ENCODE data around the gene CLCA2.

Gene CLCA2

GRCh38 chr1:86419277-86419903, 4.6 kb upstream of the CLCA2 start:
- Histone ChIP-seq H3K79me2 (ENCODE audit: low read length) (no peaks in the 10 kb centered on the region), H2AFZ (ENCODE audit: low read depth, low read length) (peak overlapping the region; percentile 95), H3K27me3 (ENCODE audit: low read depth, low read length) (no peaks in the 10 kb centered on the region), H3K4me2 (ENCODE audit: low read length) (peak overlapping the region; percentile 93), H3K9ac (ENCODE audit: low read length) (peak overlapping the region; percentile 67), H3K4me1 (ENCODE audit: low read length) (peaks cover 6% of the 10 kb centered on the region), H3K36me3 (replicated peaks; ENCODE audit: low read depth, low read length) (no peaks in the 10 kb centered on the region), H3K9me3 (ENCODE audit: insufficient read depth, low read length) (no peaks in the 10 kb centered on the region), H3K4me3 (ENCODE audit: low read length) (peak overlapping the region; percentile 79), H3K27ac (ENCODE audit: low read length) (peak overlapping the region; percentile 45; the same call in 1 of the 2 replicates), H4K20me1 (ENCODE audit: insufficient read depth, low read length) (no peaks in the 10 kb centered on the region)
- TF ChIP-seq EZH2phosphoT487 (IDR thresholded peaks at IDR 0.05; ENCODE audit: low read depth): no peak
- peak; percentile 85 for TF ChIP-seq CTCF (IDR thresholded peaks at IDR 0.05; ENCODE audit: low read depth, low read length)

GRCh38 chr1:86421601-86422280, 2.2 kb upstream of the CLCA2 start:
- no peak overlapping the region for H2AFZ ChIP-seq (ENCODE audit: low read depth, low read length)
- H3K27ac ChIP-seq (ENCODE audit: low read length): no peak overlapping the region
- H3K4me3 ChIP-seq (ENCODE audit: low read length): no peak overlapping the region
- no peaks in the 10 kb centered on the region for H3K36me3 ChIP-seq (replicated peaks; ENCODE audit: low read depth, low read length)
- H4K20me1 ChIP-seq (ENCODE audit: insufficient read depth, low read length): no peaks in the 10 kb centered on the region
- no peaks in the 10 kb centered on the region for H3K9me3 ChIP-seq (ENCODE audit: insufficient read depth, low read length)
- H3K27me3 ChIP-seq (ENCODE audit: low read depth, low read length): no peaks in the 10 kb centered on the region
- H3K9ac ChIP-seq (ENCODE audit: low read length): no peak overlapping the region
- H3K79me2 ChIP-seq (ENCODE audit: low read length): no peaks in the 10 kb centered on the region
- H3K4me2 ChIP-seq (ENCODE audit: low read length): no peak overlapping the region
- TF ChIP-seq EZH2phosphoT487 (IDR thresholded peaks at IDR 0.05; ENCODE audit: low read depth) (no peak), CTCF (IDR thresholded peaks at IDR 0.05; ENCODE audit: low read depth, low read length) (no peak)
- H3K4me1 ChIP-seq (ENCODE audit: low read length): peaks cover 6% of the 10 kb centered on the region

GRCh38 chr1:86423473-86423872, 498 bp upstream of the CLCA2 start:
- Histone ChIP-seq H3K27me3 (ENCODE audit: low read depth, low read length) (no peaks in the 10 kb centered on the region), H3K4me2 (ENCODE audit: low read length) (no peak overlapping the region), H3K9me3 (ENCODE audit: insufficient read depth, low read length) (no peaks in the 10 kb centered on the region), H4K20me1 (ENCODE audit: insufficient read depth, low read length) (no peaks in the 10 kb centered on the region), H3K9ac (ENCODE audit: low read length) (no peak overlapping the region), H3K36me3 (replicated peaks; ENCODE audit: low read depth, low read length) (no peaks in the 10 kb centered on the region), H2AFZ (ENCODE audit: low read depth, low read length) (no peak overlapping the region), H3K4me1 (ENCODE audit: low read length) (peaks cover 6% of the 10 kb centered on the region), H3K79me2 (ENCODE audit: low read length) (no peaks in the 10 kb centered on the region), H3K4me3 (ENCODE audit: low read length) (no peak overlapping the region), H3K27ac (ENCODE audit: low read length) (no peak overlapping the region)
- TF ChIP-seq CTCF (IDR thresholded peaks at IDR 0.05; ENCODE audit: low read depth, low read length) (no peak), EZH2phosphoT487 (IDR thresholded peaks at IDR 0.05; ENCODE audit: low read depth) (no peak)

- no peaks in the 10 kb centered on the region for H4K20me1 ChIP-seq (ENCODE audit: insufficient read depth, low read length)
- H3K36me3 ChIP-seq (replicated peaks; ENCODE audit: low read depth, low read length): no peaks in the 10 kb centered on the region
- no peak overlapping the region for H3K4me2 ChIP-seq (ENCODE audit: low read length)
- H2AFZ ChIP-seq (ENCODE audit: low read depth, low read length): no peak overlapping the region
- no peak overlapping the region for H3K4me3 ChIP-seq (ENCODE audit: low read length)
- no peaks in the 10 kb centered on the region for H3K9me3 ChIP-seq (ENCODE audit: insufficient read depth, low read length)
- no peaks in the 10 kb centered on the region for H3K79me2 ChIP-seq (ENCODE audit: low read length)
- peaks cover 8% of the 10 kb centered on the region for H3K4me1 ChIP-seq (ENCODE audit: low read length)
- TF ChIP-seq CTCF (IDR thresholded peaks at IDR 0.05; ENCODE audit: low read depth, low read length): no peak
- TF ChIP-seq EZH2phosphoT487 (IDR thresholded peaks at IDR 0.05; ENCODE audit: low read depth): no peak
- H3K9ac ChIP-seq (ENCODE audit: low read length): no peak overlapping the region
- H3K27me3 ChIP-seq (ENCODE audit: low read depth, low read length): 0 out of 2 replicates have a peak, but pooled peaks cover 3% of the 10 kb centered on the region
- no peak overlapping the region for H3K27ac ChIP-seq (ENCODE audit: low read length)
These were observed 5.3 kb downstream of the CLCA2 start for GRCh38 chr1:86429122-86429725.
